Stimulated activated CD8-positive, alpha-beta memory T cell treated with anti-CD3 and anti-CD28 coated beads, Interleukin-7, amount 100 ng/mL, for 1 hour (primary cell): ENCODE results near the gene PTPRS.
"Not testable (repeated sequence)": the region's sequence is repeated elsewhere in the genome, so short reads cannot be mapped to it uniquely, and the experiment has no call there.

Experiments used
- DNase-seq, 2 donors: peaks; one replicate each; pipeline ENCODE4 v3.0.0-alpha.2; 2020; ENCODE audit warnings: low read depth in 2 of 2

The PTPRS gene

DNA sequence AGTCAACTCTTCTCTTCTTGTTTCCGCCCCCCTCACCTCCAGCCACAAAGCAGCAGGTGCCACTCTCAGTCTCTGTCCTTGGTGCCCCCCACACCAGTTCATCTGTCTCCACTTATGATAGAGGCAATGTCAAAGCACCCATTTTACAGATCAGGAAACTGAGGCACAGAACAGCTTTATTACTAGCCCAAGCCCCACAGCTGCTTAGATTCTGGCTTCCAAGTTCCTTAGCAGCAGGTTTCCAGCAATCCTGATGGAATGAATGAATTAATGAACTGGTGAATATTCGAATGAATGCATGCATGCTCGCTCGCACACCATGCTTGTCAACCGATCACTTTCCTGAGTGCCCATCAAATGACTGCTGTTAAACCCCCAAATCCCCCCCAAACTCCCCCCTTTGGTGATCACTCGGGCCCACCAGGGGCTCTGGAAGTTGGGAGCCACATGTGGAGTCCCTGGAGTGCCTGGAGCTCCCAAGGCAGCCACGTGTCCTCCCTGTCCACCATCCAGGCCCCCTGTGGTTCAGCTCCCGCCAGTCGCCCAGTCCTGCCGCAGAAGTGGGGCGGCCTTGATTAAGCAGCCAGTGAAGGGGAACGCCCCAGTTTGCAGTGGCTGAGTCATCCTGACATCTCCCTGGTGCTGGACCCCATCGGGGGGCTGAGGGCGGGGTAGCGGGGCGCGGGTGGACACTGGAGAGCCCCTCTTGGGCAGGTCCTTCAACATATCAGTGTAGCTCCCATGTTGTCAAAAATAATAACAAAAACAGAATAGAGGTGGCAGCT lies 6.8 kb downstream of the PTPRS start:
- DNase-seq, result no peak

DNA sequence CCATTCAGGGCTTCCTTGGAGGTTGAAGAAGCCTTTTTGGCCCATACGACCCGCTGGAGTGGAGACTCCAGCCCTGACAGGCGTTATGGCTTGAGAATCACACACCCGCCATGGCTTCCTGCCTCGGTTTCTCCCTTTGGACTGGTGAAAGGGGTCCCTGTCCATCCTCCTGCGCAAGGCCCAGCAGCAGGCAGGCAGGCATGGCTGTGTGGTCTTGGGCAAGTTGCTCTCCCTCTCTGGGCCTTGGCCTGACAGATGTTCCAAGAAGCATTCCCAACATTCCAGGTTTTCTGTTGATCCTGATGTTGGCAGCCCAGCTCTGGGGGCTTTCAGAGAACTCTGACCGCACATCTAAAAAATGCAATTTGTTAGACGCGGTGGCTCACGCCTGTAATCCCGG lies 8.1 kb downstream of the PTPRS start:
- no peak for DNase-seq

DNA sequence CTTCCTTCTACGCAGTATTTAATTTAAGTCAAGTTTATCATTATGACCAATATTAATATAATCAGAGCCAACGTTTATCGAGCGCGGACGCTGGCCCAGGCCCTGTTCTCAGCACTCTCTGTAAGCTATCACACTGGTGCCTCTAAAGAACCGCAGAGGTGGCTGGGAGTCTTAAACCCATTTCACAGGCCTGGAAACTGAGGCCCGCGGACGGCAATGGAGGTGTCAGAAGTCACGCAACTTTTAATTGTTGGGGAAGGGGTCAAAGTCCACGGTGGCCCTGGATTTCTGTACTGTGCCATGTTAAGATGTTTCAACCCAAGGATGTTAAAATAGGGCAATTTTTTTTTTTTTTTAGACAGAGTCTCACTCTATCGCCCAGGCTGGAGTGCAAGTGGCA lies 8.8 kb downstream of the PTPRS start:
- no peak for DNase-seq

DNA sequence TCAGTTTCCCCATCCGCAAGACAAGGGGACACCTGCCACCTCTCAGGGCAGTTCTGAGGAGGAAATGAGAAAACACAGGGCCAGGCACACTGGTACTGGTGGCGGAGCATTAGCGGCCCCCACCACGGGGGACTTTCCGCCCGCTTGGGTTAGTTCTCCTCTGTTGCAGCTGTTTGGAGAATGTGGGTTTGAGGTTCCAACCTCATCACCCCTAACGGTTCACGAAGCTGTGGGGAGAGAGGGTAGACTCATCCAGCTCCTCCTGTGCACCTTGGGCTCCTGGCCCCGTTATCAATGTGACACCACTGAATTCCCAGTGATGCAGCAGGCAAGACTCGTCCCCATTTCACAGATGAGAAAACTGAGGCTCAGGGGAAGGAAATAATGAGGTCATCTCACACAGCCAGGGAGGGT lies 10.3 kb downstream of the PTPRS start:
- no peak for DNase-seq

DNA sequence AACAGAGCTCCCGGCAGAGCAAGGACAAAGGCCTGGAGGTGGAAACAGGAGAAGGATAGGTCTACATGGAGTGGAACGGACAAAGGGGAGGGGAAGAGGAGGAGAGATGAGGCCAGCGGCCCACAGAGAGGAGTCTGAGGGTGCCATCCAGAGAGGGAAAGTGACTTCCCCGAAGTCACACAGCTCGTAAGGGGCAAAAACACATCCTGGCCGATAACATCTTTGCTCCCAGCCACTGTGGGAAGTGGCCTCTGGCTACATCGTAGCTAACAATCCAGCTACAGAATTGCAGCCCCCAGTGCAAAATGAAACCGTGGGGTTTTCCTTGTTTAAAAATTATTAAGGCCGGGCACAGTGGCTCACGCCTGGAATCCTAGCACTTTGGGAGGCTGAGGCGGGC lies 11.5 kb downstream of the PTPRS start:
- DNase-seq, result no peak

DNA sequence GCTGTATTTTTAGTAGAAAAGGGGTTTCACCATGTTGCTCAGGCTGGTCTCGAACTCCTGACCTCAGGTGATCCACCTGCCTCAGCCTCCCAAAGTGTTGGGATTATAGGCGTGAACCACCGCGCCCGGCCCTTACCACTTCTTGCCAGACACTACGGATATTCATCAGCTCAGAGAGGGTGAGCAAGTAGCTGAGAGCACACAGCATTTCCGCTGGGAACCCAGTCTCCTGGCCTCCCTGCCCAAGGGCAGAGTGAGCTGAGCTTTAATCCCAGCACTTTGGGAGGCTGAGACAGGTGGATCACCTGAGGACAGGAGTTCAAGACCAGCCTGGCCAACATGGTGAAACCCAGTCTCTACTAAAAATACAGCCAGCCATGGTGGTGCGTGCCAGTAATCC lies 12.2 kb downstream of the PTPRS start:
- DNase-seq, result not testable (repeated sequence)

DNA sequence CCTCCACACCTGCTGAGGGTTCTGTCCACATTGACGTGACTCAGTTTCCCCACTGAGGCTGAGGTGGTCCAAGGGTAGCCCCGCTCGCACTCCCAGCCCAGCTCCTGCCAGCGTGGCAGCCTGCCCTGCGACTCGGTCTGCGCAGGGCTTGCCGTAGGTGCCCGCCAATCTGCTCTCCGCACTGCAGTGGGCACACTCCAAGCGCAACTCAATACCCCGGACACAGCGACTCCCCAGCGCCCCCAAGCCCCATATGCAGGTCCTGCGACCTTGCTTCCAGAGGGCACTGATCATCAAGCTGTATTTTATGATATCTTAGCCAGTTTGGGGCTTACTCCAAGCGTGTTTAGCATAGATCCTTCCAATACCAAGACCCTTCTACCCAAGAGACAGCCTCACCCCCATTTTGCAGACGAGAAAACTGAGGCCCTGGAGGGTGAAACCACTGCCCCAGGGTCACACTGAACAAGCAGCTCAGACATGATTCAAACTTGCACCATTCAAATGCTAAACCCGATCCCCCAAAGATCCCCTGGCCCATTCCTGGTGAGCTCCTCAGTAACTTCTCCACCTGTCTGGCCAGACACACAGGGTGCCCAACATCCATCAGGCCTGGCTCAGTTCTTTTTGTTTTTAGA lies 13.5 kb downstream of the PTPRS start:
- no peak for DNase-seq

DNA sequence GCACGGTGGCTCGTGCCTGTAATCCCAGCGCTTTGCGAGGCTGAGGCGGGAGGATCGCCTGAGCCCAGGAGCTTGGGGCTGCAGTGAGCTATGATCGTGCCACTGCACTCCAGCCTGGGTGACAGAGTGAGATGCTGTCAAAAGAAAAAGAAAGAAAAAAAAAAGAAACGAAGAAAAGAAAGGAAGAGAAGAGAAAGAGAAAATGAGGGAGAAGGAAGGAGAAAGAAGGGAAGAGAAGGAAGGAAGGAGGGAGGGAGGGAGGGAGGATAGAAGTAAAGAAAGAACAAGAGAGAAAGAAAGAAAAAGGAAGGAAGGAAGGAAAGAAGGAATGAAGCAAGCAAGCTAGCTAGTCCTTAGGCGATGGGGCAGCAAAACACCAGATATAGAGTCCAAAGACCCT lies 14.1 kb downstream of the PTPRS start:
- no peak for DNase-seq

DNA sequence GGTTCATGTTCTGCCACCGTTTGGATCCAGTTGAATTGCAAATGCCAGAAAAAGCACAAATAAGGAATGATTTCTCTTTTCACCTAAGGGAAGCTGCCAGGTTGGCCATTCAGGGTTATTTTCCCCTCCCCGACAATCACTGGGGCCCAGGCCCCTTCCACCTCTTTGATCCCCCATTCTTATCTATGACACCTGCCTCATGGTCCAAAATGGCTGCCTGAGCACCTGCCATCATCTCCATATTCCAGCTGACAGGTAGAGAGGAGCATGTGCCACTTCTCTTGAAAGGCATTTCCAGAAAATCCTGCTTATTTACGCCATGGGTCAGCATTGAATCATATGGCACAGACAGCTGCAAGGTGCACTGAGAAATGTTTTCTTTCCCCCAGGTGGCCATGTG lies 15.7 kb downstream of the PTPRS start:
- DNase-seq, result no peak

DNA sequence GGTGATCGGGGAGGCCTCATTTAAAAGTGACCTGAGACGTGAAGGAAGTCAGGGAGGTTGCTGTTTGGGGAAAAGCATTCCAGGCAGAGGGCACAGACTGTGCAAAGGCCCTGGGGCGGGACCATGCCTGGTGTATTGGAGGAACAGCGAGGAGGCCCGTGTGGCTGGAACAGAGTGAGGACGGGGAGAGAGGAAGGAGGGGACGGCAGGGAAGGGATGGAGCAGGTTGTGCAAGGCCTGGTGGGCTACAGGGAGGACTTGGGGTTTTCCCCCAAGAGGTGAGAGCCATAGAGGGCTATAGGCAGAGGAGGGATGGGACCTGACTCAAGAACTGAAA lies 17.2 kb downstream of the PTPRS start:
- DNase-seq, result no peak

DNA sequence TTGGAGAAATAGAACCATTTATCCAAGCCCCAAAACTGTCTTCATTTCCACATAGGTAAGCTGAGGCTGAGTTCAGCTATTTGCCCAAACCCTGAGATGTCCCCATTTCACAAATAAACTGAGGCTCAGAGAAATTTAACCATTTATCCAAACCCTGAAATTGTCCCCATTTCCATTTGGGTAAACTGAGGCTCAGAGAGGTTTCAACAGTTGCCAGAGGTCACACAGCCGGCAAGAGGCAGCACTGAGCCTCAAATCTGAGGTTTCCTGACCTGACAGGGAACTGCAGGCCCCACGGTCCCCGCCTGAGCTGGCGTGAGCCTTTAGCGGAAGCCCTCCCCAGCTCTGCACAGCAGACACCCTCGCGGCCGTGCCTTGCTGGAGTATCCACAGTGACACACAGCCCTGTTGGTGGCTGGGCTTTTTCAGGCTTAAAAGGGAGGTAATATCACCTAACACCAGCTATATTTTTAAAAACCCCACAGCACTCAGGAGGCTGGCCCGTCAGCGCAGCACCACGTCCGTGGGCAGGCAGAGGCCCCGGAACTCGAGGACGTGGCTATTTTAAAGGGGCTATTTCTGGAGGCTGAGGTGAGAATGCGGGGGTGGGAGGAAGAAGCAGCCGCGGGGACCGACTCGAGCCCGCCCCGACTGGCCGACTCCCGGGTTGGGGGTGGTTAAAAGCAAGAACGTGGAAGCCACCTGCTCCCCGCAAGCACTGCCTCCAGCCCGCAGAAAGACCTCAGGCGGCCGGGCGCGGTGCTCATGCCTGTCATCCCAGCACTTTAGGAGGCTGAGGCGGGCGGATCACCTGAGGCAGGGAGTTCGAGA lies 18.5 kb downstream of the PTPRS start:
- DNase-seq, result no peak

DNA sequence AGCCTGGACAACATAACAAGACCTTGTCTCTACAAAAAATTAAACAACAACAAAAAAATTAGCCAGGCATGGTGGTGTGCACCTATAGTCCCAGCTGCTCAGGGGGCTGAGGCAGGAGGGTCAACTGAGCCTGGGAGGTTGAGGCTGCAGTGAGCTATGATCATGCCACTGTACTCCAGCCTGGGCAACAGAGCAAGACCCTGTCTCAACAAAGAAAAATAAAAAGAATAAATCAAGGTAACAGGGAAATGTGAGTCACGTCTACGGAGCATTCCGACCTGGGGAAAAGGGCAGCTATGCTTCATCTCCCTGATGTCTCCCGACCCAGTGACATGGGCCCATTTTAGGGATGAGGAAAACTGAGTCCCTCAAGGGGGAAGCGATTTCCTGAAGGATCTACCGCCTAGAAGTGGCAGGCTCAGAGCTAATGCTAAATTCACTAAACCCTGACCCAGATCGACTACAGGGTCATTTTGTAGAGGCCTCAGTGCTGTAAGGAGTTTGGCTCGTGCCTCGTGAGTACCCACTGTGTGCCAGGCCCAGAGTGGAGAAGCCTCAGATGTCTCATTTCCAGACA lies 19.5 kb downstream of the PTPRS start:
- DNase-seq, result no peak

DNA sequence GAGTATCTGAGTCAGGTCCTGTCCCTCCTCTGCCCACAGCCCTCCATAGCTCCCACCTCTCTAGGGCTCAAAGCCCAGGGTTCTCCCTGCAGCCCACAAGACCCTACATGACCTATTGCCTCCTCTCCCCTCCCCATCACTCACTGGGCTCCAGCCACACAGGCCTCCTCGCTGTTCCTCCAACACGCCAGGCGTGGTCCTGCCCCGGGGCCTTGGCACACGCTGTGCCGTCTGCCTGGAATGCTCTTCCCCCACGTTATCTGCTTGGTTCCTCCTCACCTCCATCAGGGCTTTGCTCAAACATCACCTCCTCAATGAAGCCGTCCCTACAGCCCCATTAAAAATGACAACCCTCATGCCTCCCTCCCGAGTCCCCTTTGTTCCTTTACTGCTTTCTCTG lies 21.1 kb downstream of the PTPRS start:
- no peak for DNase-seq

DNA sequence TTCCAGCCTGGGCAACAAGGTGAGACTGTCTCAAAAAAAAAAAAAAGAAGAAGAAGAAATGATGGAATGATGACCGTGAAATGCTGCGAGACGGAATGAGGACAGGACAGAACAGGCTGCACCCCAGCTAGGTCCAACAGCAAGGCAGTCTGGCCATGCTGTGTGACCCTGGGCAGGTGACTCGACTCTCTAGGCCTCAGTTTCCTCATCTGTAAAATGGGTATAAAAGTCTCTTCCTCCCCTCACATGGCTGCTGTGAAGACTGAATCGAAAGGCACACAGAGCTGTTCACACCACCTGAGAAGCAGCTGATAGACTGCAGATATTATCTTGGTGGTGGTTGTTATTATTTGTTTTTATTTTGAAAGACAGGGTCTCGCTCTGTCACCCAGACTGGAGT lies 22.3 kb downstream of the PTPRS start:
- no peak for DNase-seq

DNA sequence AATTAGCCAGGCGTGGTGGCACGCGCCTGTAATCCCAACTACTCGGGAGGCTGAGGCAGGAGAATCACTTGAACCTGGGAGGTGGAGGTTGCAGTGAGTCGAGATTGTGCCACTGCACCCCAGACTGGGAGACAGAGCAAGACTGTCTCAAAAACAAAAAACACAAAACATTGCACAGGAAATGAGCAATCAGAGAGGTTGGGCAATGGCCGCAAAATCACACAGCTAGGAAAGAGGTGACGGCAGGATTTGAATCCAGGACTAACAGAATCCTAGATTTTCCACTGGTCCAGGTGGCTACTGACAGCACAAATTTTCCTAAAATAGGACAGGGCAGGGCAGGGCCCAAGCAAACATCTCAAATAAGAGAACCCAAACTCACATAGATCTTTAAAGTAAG lies 23.3 kb downstream of the PTPRS start:
- no peak for DNase-seq

DNA sequence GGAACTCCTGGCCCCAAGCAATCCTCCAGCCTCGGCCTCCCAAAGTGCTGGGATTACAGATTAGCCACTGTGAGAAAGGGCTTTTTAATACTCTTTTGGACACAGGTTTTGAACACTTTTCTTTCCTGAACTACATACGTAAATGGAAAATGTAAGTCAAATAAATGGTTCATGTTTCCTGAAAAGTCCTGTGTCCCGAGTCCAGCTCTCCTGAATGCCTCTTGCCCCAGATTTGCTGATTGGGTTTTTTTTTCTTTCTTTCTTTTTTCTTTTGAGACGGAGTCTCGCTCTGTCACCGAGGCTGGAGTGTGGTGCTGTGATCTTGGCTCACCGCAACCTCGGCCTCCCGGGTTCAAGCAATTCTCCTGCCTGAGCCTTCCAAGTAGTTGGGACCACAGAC lies 24.5 kb downstream of the PTPRS start:
- DNase-seq, result no peak

DNA sequence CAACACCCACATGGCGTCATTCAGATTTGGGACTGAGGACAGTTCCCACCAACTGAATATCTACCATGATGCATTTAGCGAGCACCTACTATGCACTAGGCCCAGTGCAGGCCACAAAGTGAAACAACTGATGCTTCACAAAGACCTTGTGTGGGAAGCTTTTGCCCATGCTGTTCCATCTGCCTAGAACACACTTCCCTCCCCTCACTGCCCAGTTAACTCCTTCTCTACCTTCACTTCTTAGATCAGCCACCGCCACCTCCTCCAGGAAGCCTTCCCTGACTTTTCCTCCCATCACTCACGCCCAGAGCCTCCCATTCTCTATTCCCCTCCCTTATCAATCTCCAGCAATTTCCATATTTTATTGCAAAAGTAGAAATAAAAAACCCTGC lies 25.7 kb downstream of the PTPRS start:
- no peak for DNase-seq

DNA sequence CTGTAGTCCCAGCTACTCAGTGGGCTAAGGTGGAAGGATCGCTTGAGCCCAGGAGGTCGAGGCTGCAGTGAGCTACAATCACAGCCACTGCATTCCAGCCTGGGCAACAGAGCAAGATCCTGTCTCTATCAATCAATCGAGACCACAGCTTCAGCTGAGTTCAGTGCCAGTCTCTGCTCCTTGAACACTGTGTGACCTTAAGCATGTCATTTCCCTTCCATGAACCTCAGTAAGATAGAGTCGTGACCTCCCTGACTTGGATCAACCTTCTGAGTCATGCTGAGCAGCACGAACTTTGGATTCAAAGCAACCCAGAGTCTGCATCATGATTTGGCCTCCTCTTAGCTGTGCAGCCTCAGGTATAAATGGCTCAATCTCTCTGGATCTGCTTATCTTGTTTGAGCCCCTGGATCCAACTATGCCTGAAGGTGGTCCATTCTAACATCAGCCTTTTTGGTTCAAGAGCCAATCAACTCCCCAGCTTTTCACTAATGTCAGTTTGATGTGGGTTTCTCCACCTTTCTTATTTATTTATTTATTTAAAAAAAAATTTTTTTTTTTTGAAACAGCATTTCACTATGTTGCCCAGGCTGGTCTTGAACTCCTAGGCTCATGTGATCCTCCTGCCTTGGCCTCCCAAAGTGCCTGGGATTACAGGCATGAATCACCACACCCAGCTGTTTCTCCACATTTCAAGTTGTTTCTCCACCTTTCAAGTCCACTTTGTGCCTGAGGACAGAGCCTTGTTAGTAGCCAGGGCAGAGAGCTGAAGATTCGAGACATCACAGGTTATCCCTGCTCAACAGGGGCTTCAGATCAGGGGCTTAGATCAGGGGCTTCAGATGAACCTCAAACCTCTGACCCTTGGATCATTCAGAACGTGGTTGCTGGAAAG lies 26.4 kb downstream of the PTPRS start:
- DNase-seq, result no peak

DNA sequence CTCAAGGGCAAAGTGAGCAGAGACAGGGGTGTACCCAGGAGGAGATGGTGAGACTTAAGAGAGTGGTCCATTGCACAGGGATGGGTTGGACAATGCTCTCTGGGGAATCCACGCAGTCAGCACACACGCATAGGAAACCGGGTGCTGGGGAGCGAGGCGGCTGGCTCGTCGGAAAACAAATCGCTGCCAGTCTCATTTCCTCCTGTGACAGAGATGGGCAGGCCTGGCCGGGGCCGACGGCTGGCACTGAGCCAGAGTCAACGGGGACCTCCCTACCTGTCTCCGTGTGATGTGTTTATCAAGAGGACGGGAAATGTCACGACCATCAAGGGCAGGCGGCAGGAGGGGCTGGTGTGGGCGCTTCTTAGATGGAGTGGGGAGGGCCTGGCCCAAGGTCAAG lies 27.3 kb downstream of the PTPRS start:
- no peak for DNase-seq

DNA sequence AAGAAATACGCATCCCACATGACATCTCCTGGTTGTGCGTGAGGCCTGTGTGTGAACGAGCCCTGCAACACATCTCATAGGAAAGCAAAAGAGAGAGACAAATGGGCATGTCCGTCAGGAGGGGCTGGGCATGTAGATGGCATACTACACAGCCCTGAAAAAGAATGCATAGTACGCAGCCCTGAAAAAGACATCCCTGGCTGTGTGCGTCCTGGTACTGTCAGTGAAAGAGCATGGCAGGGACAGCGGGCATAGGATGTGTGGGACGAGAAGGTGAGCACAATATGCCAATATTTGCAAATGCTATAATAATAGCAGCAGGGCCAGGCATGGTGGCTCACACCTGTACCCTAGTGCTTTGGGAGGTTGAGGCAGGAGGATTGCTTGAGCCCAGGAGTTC lies 28.6 kb downstream of the PTPRS start:
- no peak for DNase-seq

DNA sequence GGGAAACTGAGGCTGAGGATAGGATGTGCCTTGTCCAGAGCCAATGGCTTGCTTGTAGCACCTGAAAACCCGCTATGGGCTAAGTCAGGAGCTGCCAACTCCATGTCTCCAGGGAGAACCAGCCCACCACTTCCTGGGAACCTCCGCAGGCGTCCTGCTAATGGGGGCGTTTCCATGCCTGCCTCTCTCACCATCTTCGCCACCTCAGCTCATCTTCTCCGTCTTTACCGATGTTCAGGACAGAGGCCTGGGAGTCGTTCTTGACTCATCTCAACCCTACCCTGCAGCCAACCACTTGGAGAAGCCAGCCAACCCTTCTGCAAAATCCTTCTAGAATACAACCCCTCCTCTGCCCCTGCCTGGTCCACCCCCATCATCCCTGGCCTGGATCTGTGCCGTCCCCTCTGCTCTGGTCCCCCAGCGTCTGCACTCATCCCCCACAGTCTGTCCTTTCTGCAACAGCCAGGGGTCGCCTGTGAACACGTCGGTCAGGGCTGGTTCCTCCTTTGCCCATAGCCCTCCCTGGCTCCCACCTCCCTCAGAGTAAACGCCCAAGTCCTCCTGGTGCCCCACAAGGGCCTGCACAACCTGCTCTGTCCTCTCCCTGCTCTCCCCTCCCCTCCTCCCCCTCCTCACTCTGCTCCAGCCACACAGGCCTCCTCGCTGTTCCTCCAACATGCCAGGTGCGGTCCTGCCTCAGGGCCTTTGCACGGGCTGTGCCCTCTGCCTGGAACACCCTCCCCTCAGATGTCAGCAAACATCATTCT lies 31.0 kb downstream of the PTPRS start:
- no peak for DNase-seq
